GM12892 (cell line): ENCODE measurements around the gene DHH.

Source experiments
- POLR2A ChIP-seq: IDR thresholded peaks from 2 replicates; pipeline ENCODE4 v1.6.1; 2011; ENCODE audit warnings: low read depth, low read length, control low read depth
- POLR2AphosphoS5 ChIP-seq: IDR thresholded peaks from 2 replicates; pipeline ENCODE4 v1.6.1; 2011; ENCODE audit warnings: low read depth, low read length, control low read depth

DNA sequence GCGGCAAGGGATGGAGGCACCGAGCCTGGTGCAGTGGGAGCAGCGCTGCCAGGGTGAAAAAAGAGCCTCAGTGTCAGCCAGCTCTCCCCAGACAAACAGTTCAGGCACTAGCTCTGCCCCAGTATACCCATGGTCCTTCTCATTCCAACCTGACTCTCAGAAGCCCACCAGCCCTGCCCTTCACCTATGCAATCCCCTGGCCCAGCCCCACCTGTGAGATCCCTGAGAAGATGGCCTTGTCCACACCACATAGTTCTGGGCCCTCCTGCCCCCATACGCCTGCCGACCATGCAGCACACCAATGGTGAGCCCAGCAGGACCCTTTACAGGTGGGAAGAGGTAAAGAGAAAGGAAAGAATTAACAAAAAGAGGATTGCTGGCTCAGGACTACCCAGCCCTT is 40.5 kb downstream of the DHH start:
- no peak for TF ChIP-seq POLR2AphosphoS5
- TF ChIP-seq POLR2A = no peak
